H1 (cell line): ENCODE measurements around the gene CTBP2. TPM values are rescaled to one million over a fixed set of nuclear protein-coding genes. Genes with fewer than 3 reads are reported as not detected.

Experiments
- CHD1 ChIP-seq: IDR thresholded peaks from 2 replicates; pipeline ENCODE4 v1.6.1; 2012; ENCODE audit warnings: low read depth, low read length, improper control_type of control experiment
- CHD7 ChIP-seq: fragments of 300-600 bp; sonication (generic); IDR thresholded peaks from 2 replicates; pipeline ENCODE4 v1.7.1; 2012; ENCODE audit warnings: low read length, moderate library complexity, mild to moderate bottlenecking, inconsistent platforms; ENCODE audit not compliant: insufficient replicate concordance
- CREB1 ChIP-seq: IDR thresholded peaks from 2 replicates; pipeline ENCODE4 v1.6.1; 2012; ENCODE audit warnings: inconsistent platforms
- E2F6 ChIP-seq: IDR thresholded peaks from 2 replicates; pipeline ENCODE4 v1.6.1; 2012; ENCODE audit warnings: inconsistent platforms
- FOSL1 ChIP-seq: IDR thresholded peaks from 2 replicates; pipeline ENCODE4 v1.6.1; 2011; ENCODE audit warnings: mild to moderate bottlenecking, low read depth, low read length, moderate library complexity; ENCODE audit not compliant: insufficient read depth
- HDAC6 ChIP-seq: IDR thresholded peaks from one replicate; pipeline ENCODE4 v1.7.1; 2012; ENCODE audit warnings: low read depth, mild to moderate bottlenecking, inconsistent platforms, low read length, moderate library complexity
- NRF1 ChIP-seq: IDR thresholded peaks from 2 replicates; pipeline ENCODE4 v1.6.1; 2011; ENCODE audit warnings: mild to moderate bottlenecking, low read depth, low read length, improper control_type of control experiment
- SP4 ChIP-seq: IDR thresholded peaks from 2 replicates; pipeline ENCODE4 v1.6.1; 2012; ENCODE audit warnings: low read length, inconsistent platforms
- polyA plus RNA-seq, 7 experiments: library from polyadenylated mRNA; depleted of rRNA in 3 of 7; stranded (reverse) in 5 of 7; unstranded in 2 of 7; fragments of >200 nt in 5 of 7; fragments of 200-250 nt in 2 of 7; gene quantifications; 1 replicate in 5 of 7; 2 replicates in 1 of 7; 4 replicates in 1 of 7; pipeline versions ENCODE4 v1.2.1 to v1.2.3, GENCODE V29; 2011 to 2013; ENCODE audit warnings: missing spikeins in 2 of 7, mixed read lengths in 2 of 7
- total RNA-seq: library from RNA; stranded (reverse); fragmentation: NEBNext Ultra II Directional; extraction: Animal tissue kit (Norgen Biotek cat#: 25700); gene quantifications from 2 replicates; pipeline ENCODE4 v1.2.1, GENCODE V29; 2021

The CTBP2 gene
- total and polyA plus RNA-seq, 2 of the 8 experiments (the other 6 are each of a cell fraction or from before 2014, with no cell fraction given), result 208 to 221 TPM

- no peak for TF ChIP-seq CHD7
- TF ChIP-seq NRF1, result no peak
- TF ChIP-seq FOSL1, result no peak
- TF ChIP-seq E2F6, result no peak
- TF ChIP-seq HDAC6, result no peak
- TF ChIP-seq CHD1, result no peak
- no peak for TF ChIP-seq SP4
- TF ChIP-seq CREB1, result no peak
Measured at GRCh38 chr10:125020871-125021270, 139.5 kb downstream of the CTBP2 start (continued).
